ENCODE measurements around the gene IGFBP7. TPM values are rescaled to one million over a fixed set of nuclear protein-coding genes. Genes with fewer than 3 reads are reported as not detected.
A peak's percentile ranks its signal among the peaks of the same experiment; 100 is the strongest.
"Not testable (repeated sequence)": the region's sequence is repeated elsewhere in the genome, so short reads cannot be mapped to it uniquely, and the experiment has no call there.

Gene IGFBP7
- total RNA-seq, 1 donor from 2014 or later = 487 TPM

DNA sequence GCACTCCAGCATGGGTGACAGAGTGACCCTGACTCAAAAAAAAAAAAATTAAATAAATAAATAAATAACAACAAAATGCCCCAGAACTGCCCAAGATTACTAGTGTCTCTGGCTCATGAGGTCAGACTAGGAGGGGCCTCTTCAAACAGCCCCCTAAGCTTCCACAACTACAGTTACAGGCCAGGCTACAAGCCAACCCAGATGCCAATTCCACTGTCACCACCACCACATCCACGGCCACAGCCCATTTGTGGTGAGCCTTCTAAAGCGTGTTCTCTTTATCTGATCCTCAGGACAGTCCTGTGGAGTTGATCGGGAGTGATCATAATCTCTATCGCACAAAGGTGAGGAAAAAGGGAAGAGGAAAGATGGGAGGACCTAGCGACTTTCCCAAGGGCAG, 36.6 kb downstream of the IGFBP7 start:
- no peak for DNase-seq (ENCODE audit: low spot score)

DNA sequence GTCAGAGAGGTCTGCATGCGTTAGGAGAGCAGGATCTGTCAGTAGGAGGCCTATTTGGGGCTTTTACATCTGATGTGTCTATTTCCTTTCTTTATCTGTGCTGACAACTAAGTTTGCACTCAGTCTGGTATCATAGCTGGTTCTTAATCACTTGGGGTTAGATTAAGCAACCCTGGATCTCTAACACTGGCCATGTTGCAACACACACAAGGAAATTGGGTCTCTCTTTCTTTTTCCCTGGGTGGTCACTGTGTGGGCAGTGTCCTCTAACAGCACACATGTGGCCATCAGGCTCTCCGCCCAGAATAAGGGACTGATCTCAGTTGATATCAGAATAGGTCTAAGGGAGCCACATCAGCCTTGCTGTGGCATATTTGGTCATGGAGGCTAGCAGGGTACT, 38.9 kb downstream of the IGFBP7 start:
- DNase-seq (ENCODE audit: low spot score) = no peak

DNA sequence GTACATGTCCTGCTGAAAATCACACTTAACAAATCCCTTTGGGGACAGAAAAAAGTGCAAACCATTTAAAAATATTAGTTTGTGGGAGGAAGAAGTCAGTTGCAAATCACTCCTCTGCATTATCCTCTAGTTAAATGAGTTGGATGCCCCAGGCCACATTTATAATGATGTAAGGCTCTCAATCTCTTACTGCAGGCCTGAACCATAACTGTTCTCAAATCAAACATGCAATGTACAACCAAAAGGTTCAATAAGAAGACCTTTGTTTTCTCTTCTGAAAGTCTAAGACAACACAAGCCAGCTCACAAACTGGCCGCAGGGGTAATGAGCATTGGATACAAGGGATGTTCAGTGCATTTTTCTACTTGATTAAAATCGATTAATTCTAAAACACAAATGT, 39.7 kb downstream of the IGFBP7 start:
- DNase-seq (ENCODE audit: low spot score) = no peak

DNA sequence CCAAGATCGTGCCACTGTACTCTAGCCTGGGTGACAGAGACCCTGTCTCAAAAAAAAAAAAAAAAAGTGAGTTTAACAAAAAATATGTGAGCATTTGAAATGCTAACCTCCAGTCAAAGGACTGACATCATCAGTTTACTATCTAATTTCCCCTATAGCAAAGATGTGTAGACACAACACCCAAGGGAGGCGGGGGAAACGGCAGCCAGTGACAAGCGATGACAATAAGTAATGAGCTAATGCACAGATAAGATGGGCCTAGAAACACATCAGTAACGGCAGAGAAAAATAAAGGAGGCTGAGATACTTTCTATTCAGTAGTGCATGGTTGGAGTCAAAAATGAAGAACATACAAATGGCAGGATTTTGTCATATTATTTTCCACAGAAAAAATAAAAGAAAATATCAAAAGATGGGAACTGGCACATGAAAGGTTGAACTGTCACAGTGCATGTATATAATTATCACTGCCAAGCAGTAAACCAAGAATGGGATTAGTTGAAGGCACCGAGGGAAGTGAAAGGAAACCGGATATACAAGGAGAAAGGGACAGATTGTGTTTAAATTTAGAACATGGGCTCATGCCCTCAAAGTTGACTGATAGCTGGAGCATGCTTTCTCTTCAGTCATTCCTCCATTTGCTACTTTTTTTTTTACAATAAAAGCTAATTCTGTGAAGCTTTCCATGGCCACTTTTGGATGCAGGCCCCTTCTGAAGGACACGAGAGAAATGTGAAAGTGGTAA, 41.8 kb downstream of the IGFBP7 start:
- no peak for DNase-seq (ENCODE audit: low spot score)

DNA sequence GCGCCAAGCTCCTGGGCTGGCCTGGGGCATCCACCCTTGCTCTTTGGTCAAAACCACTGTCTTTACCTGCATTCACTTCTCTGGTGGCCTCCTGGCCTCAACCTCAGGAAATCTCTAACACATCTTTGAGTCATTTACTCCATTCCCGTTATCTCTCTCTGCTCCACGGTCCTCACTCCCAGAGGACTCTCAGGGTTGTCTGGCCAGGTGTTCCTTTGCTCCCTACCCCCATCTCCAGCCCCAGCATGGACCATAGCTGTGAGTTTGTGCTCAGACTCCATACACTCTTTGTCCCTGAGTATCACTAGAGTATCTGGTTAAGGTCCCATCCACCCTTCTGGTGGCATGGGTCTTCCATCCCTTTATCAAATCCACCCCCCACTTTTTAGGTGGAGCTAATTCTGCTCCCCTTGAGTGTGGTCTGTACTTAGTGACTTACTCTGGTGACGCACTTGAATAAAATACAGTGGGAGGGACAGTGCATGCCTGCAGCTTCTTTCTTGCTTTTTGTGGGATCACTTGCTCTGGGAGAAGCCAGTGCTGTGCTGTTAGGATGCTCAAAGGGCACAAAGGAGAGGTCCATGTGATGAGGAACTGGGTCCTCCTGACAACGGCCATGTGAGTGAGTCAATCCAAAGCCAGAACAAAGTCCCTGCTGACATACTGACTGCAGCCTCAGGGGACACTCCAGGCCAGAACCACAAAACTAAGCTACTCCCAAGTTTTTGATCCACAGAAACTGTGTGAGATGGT, 44.3 kb downstream of the IGFBP7 start:
- no peak for DNase-seq (ENCODE audit: low spot score)

GRCh38 chr4:57064811-57065711, 45.1 kb downstream of the IGFBP7 start:
- DNase-seq (ENCODE audit: low spot score) = peak; percentile 74

GRCh38 chr4:57064120-57064519, 46.1 kb downstream of the IGFBP7 start:
- DNase-seq (ENCODE audit: low spot score) = no peak

DNA sequence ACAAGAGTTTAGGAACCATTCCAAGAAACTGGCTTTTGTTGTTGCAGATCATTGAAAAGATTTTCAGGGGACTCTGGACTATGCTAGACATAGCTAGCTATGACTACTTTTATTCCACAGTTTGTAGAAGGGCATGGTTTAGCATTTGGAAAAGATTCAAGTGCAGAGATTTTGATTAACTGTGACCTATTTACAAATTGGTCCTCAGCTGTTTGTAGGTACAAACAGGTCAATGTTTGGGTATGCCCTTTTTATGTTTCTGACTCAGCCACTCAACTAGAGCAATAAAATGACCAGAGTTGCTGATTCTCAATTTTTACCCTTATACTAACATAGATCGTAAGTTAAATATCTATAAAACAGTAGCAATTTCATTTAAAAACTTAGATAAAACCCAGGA, 46.7 kb downstream of the IGFBP7 start:
- DNase-seq (ENCODE audit: low spot score) = no peak

- DNase-seq (ENCODE audit: low spot score) = no peak
Measured at GRCh38 chr4:57061395-57061794, 48.8 kb downstream of the IGFBP7 start.

DNA sequence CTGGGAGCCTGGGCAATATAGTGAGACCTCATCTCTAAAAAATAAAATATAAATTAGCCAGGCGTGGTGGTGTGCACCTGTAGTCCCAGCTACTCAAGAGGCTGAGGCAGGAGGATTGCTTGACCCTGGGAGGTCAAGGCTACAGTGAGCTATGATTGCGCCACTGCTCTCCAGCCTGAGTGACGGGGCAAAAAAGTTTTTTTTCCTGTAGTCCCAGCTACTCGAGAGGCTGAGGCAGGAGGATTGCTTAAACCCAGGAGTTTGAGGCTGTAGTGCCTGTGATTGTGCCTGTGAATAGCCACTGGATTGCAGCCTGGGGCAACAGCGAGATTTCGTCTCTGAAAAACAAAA, 49.5 kb downstream of the IGFBP7 start:
- not testable (repeated sequence) for DNase-seq (ENCODE audit: low spot score)

GRCh38 chr4:57059890-57060716, 50.1 kb downstream of the IGFBP7 start:
- DNase-seq (ENCODE audit: low spot score) = no peak

GRCh38 chr4:57055886-57056285, 54.3 kb downstream of the IGFBP7 start:
- no peak for DNase-seq (ENCODE audit: low spot score)

DNA sequence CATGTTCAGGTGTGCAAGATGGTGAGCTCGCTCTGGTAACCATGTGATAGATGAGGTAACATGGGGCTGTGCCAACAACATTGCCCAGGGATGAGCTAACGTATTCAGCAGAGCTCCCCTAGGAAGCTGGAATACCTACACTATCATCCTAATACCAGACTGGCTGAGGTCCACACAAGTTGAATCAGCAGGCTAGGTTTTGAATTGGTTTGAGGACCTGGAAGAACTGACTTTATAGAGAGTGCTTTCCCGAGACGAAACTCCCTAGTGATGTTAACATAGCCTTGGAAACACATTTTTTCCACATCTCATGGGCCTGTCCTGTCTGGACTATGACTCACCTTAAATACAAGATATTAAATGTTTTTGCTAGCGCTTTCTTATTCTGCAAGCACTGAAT, 56.7 kb downstream of the IGFBP7 start:
- DNase-seq (ENCODE audit: low spot score) = no peak

DNA sequence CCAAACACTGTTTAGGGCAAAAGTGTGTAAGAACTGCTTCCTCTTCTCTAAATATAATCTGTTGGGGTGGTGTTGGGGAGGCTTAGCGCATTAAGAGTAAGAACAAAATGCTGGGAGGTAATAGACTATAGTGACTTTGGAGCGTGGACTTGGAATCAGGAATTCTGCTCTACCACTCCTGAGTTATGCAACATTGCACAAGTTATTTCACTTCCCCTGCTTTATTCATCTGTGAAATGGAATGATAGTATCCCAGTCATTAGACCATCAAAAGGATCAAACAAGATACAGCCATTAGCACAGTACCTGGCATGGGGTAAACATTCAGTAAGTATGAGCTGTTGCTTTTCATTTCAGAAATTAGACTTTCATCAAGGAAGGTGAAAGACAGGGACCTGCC, 58.7 kb downstream of the IGFBP7 start:
- DNase-seq (ENCODE audit: low spot score) = no peak

DNA sequence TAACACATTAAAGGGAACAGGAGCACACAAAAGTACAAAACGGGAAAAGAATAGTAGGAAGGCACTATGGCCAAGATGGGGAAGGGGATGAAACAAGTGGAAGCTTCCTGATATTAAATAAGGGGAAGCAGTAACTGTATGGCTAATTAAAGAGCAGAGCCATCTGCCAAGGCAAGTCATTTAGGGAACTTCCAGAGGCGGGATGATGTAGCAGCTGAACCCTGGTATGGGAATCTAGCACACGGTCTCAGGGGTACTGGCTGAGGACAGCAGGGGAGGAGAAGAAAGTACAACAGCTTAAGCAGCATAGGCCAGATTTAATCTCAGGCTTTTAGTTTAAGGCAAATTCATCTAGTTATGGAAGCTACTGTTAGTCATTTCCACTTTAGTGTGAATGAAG, 59.1 kb downstream of the IGFBP7 start:
- no peak for DNase-seq (ENCODE audit: low spot score)

DNA sequence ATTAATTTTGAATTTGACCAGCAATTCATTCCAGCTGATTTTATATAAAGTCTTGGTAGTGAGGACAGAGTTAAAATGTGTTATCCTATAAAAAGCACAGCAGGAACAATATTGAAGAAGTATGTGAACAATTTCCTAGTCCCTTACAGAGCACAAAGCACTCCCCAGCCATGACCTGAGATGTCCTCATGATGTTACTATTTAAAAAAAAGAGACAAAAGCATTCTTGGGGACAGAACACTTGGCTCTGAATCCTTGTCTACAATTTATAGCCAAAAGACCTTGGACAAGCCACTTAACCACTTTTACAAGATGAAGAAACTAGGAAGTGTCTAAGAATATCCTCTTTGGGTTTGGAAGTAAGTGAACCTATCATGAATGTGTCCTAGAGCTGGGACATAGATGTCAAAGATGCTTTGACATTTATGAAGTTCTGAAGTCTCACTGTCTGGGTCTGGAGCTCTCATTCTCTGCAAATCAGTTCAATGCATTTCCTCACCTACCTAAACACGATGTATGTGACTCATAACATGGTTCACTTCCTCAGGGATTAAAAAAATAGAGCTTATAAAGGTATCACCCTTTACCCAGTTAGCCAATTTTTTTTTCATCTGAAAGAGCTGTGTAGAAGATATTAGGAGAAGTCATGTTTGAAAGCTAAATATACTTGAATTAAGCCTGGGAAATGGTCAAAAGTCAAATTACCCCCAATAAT, 61.4 kb downstream of the IGFBP7 start:
- no peak for DNase-seq (ENCODE audit: low spot score)

DNA sequence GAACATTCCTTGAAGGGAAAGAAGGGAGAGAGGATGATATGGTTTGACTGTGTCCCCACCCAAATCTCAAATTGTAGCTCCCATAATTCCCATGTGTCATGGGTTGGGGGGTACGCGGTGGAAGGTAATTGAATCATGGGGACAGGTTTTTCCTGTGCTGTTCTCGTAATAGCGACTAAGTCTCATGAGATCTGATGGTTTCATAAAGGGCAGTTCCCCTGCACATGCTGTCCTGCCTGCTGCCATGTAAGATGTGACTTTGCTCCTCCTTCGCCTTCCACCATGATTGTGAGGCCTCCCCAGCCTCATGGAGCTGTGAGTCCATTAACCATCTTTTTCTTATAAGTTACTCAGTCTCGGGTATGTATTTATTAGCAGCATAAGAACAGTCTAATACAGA, 63.1 kb downstream of the IGFBP7 start:
- DNase-seq (ENCODE audit: low spot score) = not testable (repeated sequence)

DNA sequence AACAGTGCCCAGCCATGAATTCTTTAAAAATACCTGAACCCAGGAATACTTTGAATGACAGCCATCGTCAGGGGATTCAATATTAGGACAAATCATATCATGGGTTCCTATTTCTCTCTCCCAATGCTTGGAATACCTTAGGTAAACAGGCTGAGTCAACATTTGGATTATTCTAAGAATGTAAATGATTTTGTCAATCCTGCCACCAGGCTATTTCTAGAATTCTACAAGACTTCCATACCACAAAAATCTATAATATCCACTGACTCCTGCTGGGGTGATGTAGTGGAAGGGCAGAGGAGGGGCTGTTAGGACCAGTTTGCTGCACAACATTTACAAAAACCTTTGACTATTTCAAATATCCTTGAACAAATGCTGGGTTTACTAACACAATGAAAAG, 65.2 kb downstream of the IGFBP7 start:
- DNase-seq (ENCODE audit: low spot score) = no peak

DNA sequence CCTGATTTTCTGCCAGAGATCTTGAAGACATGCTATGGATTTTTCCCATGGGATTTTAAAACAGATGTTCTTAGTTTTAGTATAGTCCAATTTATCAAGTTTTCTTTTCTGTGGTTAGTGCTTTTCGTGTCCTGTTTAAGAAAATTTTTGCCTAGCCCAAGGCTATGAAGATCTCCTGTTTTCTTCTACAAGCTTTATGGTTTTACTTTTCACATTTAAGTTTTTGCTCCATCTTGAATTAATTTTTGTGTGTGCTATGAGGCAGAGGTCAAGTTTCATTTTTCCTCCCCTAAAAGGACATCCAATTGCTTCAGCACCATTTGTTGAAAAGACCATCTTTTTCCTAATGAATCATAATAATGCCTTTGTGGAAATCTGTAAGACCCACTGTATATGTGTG, 65.9 kb downstream of the IGFBP7 start:
- DNase-seq (ENCODE audit: low spot score) = no peak

DNA sequence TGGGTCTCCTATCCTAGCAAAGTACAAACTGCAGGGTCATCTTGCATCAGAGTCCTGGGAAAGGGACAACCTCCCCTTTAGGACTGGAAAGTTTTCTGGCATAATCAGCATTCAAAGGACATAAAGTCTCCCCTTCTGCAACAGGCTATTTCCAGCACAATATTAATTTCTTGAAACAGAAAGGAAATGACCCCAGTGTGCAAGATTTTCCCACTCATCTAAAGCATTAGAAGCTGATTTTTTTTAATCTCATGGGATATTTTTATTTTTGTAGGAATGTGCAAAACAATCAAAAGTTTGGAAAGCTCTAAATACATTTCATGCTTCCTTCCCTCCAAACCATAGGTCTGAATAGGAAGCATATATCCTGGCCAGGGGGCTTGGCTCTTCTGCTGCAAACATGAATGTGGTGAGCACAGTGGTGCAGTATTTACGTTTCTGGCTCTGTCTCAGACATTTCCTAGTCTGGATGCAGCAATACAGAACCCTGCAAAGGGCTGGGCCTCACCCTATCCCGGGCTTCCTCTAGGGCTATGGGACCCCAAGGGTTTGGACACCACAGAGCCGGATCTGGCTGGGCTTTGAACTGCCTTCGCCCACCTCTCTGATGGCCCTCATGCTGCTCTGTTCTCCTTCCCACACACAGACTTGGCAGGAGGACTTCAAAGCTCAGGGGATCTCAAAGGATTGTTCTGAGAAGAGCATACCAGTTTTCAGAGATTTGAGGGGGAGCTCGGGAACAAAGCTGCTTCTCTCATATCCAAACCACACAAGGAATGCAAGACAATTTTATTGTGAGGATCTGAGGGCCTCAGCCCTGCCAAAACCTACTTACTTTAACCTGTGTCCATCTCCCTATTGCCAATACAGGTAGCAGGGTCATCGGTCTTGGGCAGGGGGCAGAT, 66.6 kb downstream of the IGFBP7 start:
- no peak for DNase-seq (ENCODE audit: low spot score)
